DND-41 (cell line): ENCODE data around the gene UGCG.

Experiments
- CTCF ChIP-seq: IDR thresholded peaks from 2 replicates; pipeline ENCODE4 v1.5.1; 2012; ENCODE audit warnings: borderline replicate concordance, low read length, moderate library complexity, mild to moderate bottlenecking; ENCODE audit not compliant: poor library complexity, severe bottlenecking; ENCODE audit errors: extremely low read depth
- EZH2 ChIP-seq: IDR thresholded peaks from 3 replicates; pipeline ENCODE4 v1.6.1; 2012; ENCODE audit warnings: borderline replicate concordance, low read depth, mild to moderate bottlenecking, moderate library complexity, low read length, inconsistent platforms; ENCODE audit not compliant: severe bottlenecking

- TF ChIP-seq EZH2 (no peak), CTCF (no peak)
Observed at GRCh38 chr9:111974092-111974681, 77.6 kb downstream of the UGCG start.
